ENCODE data around the gene GATA1. TPM values are rescaled to one million over a fixed set of nuclear protein-coding genes. Genes with fewer than 3 reads are reported as not detected.
A peak's percentile ranks its signal among the peaks of the same experiment; 100 is the strongest.

The GATA1 gene
- total RNA-seq = under 1 TPM in 1 of 2 donors, not detected in 1; 0.77 TPM

GRCh38 chrX:48786341-48786800 is at the start of gene GATA1:
Gene GATA1, plus strand, starts transcription at chrX:48786590. Its CDS starts 4,520 bp downstream, at chrX:48791110.
- H3K9me3 ChIP-seq = no peaks in the 10 kb centered on the region
- no peak within 1 kb of the TSS for H3K27ac ChIP-seq
- no peak for DNase-seq
- no peaks in the 10 kb centered on the region for H3K36me3 ChIP-seq
- no peak for TF ChIP-seq CTCF (IDR thresholded peaks at IDR 0.05)
- no peak within 1 kb of the TSS for H3K9ac ChIP-seq (ENCODE audit: low read depth in 2 of 2, low read length in 2 of 2)
- no peak within 1 kb of the TSS for H3K4me3 ChIP-seq
- H3K4me1 ChIP-seq = no peaks in the 10 kb centered on the region
- intact Hi-C loops (cut with DNase I) = no loop called here
- H3K27me3 ChIP-seq = peaks cover 4% of the 10 kb centered on the region

GRCh38 chrX:48736878-48737212 is 49.5 kb upstream of the GATA1 start:
- intact Hi-C loops (cut with DNase I) = no loop called here
- H3K4me3 ChIP-seq = no peak overlapping the region
- H3K9me3 ChIP-seq = no peaks in the 10 kb centered on the region
- no peak for DNase-seq
- no peaks in the 10 kb centered on the region for H3K36me3 ChIP-seq
- no peaks in the 10 kb centered on the region for H3K4me1 ChIP-seq
- H3K27ac ChIP-seq = no peak overlapping the region
- H3K9ac ChIP-seq (ENCODE audit: low read depth in 2 of 2, low read length in 2 of 2) = no peak overlapping the region
- H3K27me3 ChIP-seq = no peaks in the 10 kb centered on the region
- no peak for TF ChIP-seq CTCF (IDR thresholded peaks at IDR 0.05)

- Histone ChIP-seq H3K9ac (ENCODE audit: low read depth in 2 of 2, low read length in 2 of 2) (peak overlapping the region; percentile 70 to 77), H3K4me1 (no peaks in the 10 kb centered on the region), H3K27me3 (no peaks in the 10 kb centered on the region), H3K4me3 (peak overlapping the region; percentile 38), H3K27ac (peak overlapping the region; percentile 90), H3K9me3 (no peaks in the 10 kb centered on the region), H3K36me3 (no peaks in the 10 kb centered on the region)
- peak; percentile 90 for DNase-seq
- intact Hi-C loops (cut with DNase I) = no loop called here
- TF ChIP-seq CTCF (IDR thresholded peaks at IDR 0.05) = no peak
Measured at GRCh38 chrX:48737213-48737938, 49.0 kb upstream of the GATA1 start.

GRCh38 chrX:48737940-48738339 is 48.5 kb upstream of the GATA1 start:
- H3K27me3 ChIP-seq = no peaks in the 10 kb centered on the region
- H3K9me3 ChIP-seq = no peaks in the 10 kb centered on the region
- H3K4me3 ChIP-seq = peak overlapping the region; percentile 38
- no peak for DNase-seq
- intact Hi-C loops (cut with DNase I) = no loop called here
- peak overlapping the region; percentile 70 to 77 for H3K9ac ChIP-seq (ENCODE audit: low read depth in 2 of 2, low read length in 2 of 2)
- no peak for TF ChIP-seq CTCF (IDR thresholded peaks at IDR 0.05)
- no peaks in the 10 kb centered on the region for H3K4me1 ChIP-seq
- H3K27ac ChIP-seq = peak overlapping the region; percentile 90
- no peaks in the 10 kb centered on the region for H3K36me3 ChIP-seq

GRCh38 chrX:48741834-48742233 is 44.6 kb upstream of the GATA1 start:
- no peak overlapping the region for H3K9ac ChIP-seq (ENCODE audit: low read depth in 2 of 2, low read length in 2 of 2)
- no peaks in the 10 kb centered on the region for H3K9me3 ChIP-seq
- no peaks in the 10 kb centered on the region for H3K36me3 ChIP-seq
- H3K27ac ChIP-seq = no peak overlapping the region
- H3K4me1 ChIP-seq = no peaks in the 10 kb centered on the region
- no peaks in the 10 kb centered on the region for H3K27me3 ChIP-seq
- H3K4me3 ChIP-seq = no peak overlapping the region
- intact Hi-C loops (cut with DNase I) = no loop called here
- DNase-seq = no peak
- no peak for TF ChIP-seq CTCF (IDR thresholded peaks at IDR 0.05)
